ENCODE measurements around the gene DHODH.
"Not testable (repeated sequence)": the region's sequence is repeated elsewhere in the genome, so short reads cannot be mapped to it uniquely, and the experiment has no call there.

Gene DHODH

DNA sequence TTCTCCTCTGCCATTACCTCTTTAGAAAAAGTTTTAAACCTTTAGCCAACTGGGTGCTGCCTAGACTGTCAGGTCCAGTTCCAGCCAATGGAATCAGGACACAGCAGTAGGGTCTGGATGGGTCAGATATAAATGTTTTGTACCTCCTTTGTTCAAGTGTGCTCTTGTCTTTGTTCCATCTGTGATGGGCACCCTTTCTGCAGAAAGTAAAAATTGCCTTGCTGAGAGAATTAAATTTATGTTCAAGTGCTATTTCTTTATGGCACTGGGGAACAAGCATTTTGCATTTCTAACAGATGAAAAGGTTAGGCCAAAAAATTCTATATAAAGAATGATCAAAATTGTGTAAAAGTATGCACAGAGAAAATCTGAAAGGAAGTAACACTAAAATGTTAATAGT is 40.6 kb downstream of the DHODH start:
- no peak overlapping the region for H3K9ac ChIP-seq (ENCODE audit: low read length)
- peaks cover 4% of the 10 kb centered on the region; the same call in 1 of the 2 replicates for H3K9me3 ChIP-seq (ENCODE audit: insufficient read depth, low read length)
- H2AFZ ChIP-seq (ENCODE audit: low read depth, low read length) = no peak overlapping the region
- no peaks in the 10 kb centered on the region for H3K4me1 ChIP-seq (ENCODE audit: low read length)
- H3K79me2 ChIP-seq (ENCODE audit: low read length) = no peaks in the 10 kb centered on the region
- H3K36me3 ChIP-seq (replicated peaks; ENCODE audit: low read depth, low read length) = no peaks in the 10 kb centered on the region
- no peaks in the 10 kb centered on the region for H3K27me3 ChIP-seq (ENCODE audit: low read depth, low read length)
- no peaks in the 10 kb centered on the region for H4K20me1 ChIP-seq (ENCODE audit: insufficient read depth, low read length)
- H3K27ac ChIP-seq (ENCODE audit: low read length) = no peak overlapping the region
- no peak overlapping the region for H3K4me2 ChIP-seq (ENCODE audit: low read length)
- H3K4me3 ChIP-seq (ENCODE audit: low read length) = no peak overlapping the region
- TF ChIP-seq, protein P1, sequence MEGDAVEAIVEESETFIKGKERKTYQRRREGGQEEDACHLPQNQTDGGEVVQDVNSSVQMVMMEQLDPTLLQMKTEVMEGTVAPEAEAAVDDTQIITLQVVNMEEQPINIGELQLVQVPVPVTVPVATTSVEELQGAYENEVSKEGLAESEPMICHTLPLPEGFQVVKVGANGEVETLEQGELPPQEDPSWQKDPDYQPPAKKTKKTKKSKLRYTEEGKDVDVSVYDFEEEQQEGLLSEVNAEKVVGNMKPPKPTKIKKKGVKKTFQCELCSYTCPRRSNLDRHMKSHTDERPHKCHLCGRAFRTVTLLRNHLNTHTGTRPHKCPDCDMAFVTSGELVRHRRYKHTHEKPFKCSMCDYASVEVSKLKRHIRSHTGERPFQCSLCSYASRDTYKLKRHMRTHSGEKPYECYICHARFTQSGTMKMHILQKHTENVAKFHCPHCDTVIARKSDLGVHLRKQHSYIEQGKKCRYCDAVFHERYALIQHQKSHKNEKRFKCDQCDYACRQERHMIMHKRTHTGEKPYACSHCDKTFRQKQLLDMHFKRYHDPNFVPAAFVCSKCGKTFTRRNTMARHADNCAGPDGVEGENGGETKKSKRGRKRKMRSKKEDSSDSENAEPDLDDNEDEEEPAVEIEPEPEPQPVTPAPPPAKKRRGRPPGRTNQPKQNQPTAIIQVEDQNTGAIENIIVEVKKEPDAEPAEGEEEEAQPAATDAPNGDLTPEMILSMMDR (IDR thresholded peaks at IDR 0.05; ENCODE audit: low read depth, low read length) = no peak
- no peak for TF ChIP-seq EZH2phosphoT487 (IDR thresholded peaks at IDR 0.05; ENCODE audit: low read depth)

DNA sequence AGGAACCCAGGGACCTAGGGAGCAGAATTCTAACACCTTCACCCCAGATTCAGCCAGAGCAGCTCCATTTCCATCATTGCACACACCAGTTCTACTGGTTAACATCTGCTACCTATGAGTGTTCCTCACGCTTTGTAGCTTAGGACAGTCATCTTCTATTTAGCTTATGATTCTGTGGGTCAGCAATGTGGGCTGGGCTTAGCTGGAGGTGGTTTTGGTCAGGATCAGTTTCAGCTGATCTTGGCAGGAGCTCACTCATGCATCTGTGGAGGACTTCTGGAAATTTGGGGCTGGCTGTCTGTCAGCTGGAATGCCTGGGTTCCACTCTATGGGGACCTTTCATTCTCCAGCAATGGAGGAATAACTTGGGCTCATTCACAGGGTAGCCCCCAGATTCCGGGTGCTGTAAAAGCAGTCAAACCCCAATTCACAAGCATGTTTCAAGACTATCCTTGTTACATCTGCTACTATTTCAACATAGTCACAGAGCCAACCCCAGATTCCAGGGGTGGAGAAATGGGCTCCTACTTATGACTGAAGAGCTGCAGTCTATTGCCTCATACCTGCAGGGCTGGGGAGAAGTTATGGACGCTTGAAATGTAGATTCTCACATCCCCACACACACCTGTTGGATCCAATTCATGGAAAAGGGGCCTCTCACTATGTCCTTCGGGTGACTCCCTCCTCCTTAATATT is 42.4 kb downstream of the DHODH start:
- Histone ChIP-seq H3K27ac (ENCODE audit: low read length) (no peak overlapping the region), H3K4me3 (ENCODE audit: low read length) (no peak overlapping the region), H3K79me2 (ENCODE audit: low read length) (no peaks in the 10 kb centered on the region), H3K4me1 (ENCODE audit: low read length) (no peaks in the 10 kb centered on the region), H3K27me3 (ENCODE audit: low read depth, low read length) (no peaks in the 10 kb centered on the region), H3K9me3 (ENCODE audit: insufficient read depth, low read length) (peaks cover 4% of the 10 kb centered on the region; the same call in 1 of the 2 replicates), H3K4me2 (ENCODE audit: low read length) (no peak overlapping the region), H2AFZ (ENCODE audit: low read depth, low read length) (no peak overlapping the region), H3K36me3 (replicated peaks; ENCODE audit: low read depth, low read length) (no peaks in the 10 kb centered on the region), H3K9ac (ENCODE audit: low read length) (no peak overlapping the region), H4K20me1 (ENCODE audit: insufficient read depth, low read length) (no peaks in the 10 kb centered on the region)
- TF ChIP-seq, protein P1 (IDR thresholded peaks at IDR 0.05; ENCODE audit: low read depth, low read length) = no peak
- no peak for TF ChIP-seq EZH2phosphoT487 (IDR thresholded peaks at IDR 0.05; ENCODE audit: low read depth)

DNA sequence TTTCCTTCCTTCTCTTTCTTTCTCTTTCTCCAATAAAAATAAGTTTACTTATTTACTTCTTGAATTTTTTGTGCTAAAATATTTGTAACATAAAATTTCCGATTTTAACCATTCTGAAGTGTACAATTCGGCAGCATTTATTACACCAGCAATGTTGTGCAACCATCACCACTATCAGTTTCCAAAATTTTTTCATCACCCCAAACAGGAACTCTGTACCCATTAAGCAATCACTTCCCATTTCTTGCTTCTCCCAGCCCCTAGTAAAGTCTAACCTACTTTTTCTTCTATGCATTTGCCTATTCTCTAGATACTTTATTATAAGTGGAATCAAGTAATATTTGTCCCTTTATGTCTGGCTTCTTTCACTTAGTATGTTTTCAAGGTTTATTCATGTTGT is 43.3 kb downstream of the DHODH start:
- H3K79me2 ChIP-seq (ENCODE audit: low read length) = no peaks in the 10 kb centered on the region
- no peak overlapping the region for H2AFZ ChIP-seq (ENCODE audit: low read depth, low read length)
- H3K4me1 ChIP-seq (ENCODE audit: low read length) = no peaks in the 10 kb centered on the region
- no peak for TF ChIP-seq EZH2phosphoT487 (IDR thresholded peaks at IDR 0.05; ENCODE audit: low read depth)
- TF ChIP-seq, protein P1 (IDR thresholded peaks at IDR 0.05; ENCODE audit: low read depth, low read length) = no peak
- H4K20me1 ChIP-seq (ENCODE audit: insufficient read depth, low read length) = no peaks in the 10 kb centered on the region
- no peak overlapping the region for H3K4me3 ChIP-seq (ENCODE audit: low read length)
- peaks cover 4% of the 10 kb centered on the region; the same call in 1 of the 2 replicates for H3K9me3 ChIP-seq (ENCODE audit: insufficient read depth, low read length)
- no peak overlapping the region for H3K27ac ChIP-seq (ENCODE audit: low read length)
- no peaks in the 10 kb centered on the region for H3K36me3 ChIP-seq (replicated peaks; ENCODE audit: low read depth, low read length)
- no peak overlapping the region for H3K9ac ChIP-seq (ENCODE audit: low read length)
- no peak overlapping the region for H3K4me2 ChIP-seq (ENCODE audit: low read length)
- H3K27me3 ChIP-seq (ENCODE audit: low read depth, low read length) = no peaks in the 10 kb centered on the region

DNA sequence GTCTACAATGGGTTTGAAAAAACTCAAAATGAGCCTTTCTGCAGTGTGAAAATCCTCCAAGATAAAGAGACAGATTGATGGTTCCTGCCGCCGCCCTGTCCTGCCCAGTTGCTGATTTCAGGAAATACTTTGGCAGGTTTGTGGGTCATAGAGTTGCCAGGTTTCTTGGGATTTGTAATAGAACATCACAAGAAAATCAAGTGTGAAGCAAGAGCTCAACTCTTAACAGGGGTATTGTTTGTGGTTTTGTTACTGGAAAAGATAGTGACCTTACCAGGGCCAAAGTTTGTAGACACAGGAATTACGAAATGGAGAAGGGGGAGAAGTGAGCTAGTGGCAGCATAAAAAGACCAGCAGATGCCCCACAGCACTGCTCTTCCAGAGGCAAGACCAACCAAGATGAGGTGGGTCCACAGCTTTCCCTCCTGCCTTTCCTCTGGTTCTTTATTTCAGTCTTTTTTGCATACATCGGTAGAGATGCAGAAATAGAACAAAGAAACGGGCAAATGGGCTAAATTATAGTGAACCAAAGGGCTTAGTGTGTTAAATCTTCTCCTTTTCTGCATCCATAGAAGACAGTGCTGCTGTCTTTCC is 45.8 kb downstream of the DHODH start, which contains the start of gene HP:
HP (plus strand) TSS at position 252 of the 594 bp plus-strand sequence; CDS start at position 400, 148 bp downstream.
- not testable (repeated sequence) for H4K20me1 ChIP-seq (ENCODE audit: insufficient read depth, low read length); H3K4me1 ChIP-seq (ENCODE audit: low read length); H3K79me2 ChIP-seq (ENCODE audit: low read length); H3K27ac ChIP-seq (ENCODE audit: low read length); H2AFZ ChIP-seq (ENCODE audit: low read depth, low read length); H3K9me3 ChIP-seq (ENCODE audit: insufficient read depth, low read length); H3K9ac ChIP-seq (ENCODE audit: low read length); H3K36me3 ChIP-seq (replicated peaks; ENCODE audit: low read depth, low read length); H3K4me2 ChIP-seq (ENCODE audit: low read length); H3K27me3 ChIP-seq (ENCODE audit: low read depth, low read length); H3K4me3 ChIP-seq (ENCODE audit: low read length)

Data from OCI-LY3 (cell line).